Spleen (tissue), 11 donors: ENCODE data around the gene CT47A1. TPM values are rescaled to one million over a fixed set of nuclear protein-coding genes. Genes with fewer than 3 reads are reported as not detected.
"Not testable (repeated sequence)": the region's sequence is repeated elsewhere in the genome, so short reads cannot be mapped to it uniquely, and the experiment has no call there.

Experiments
- DNase-seq: peaks from one replicate; pipeline ENCODE4 v3.0.0-alpha.2; 2020
- H3K27ac ChIP-seq, 8 donors: fragments of 200-600 bp; sonication (generic) in 7 of 8; 1 replicate in 4 of 8; 2 replicates in 4 of 8; pipeline versions ENCODE4 v1.5.0 to v1.8.0; 2016 to 2021; ENCODE audit warnings: inconsistent platforms in 4 of 8, mild to moderate bottlenecking in 4 of 8, moderate library complexity in 1 of 8
- H3K27me3 ChIP-seq, 7 donors: fragments of 200-600 bp; sonication (generic) in 6 of 7; replicated peaks in 1 of 7; 1 replicate in 4 of 7; 2 replicates in 3 of 7; pipeline versions ENCODE4 v1.5.0 to v1.8.0; 2016 to 2021; ENCODE audit warnings: inconsistent platforms in 3 of 7, mild to moderate bottlenecking in 1 of 7
- H3K36me3 ChIP-seq, 6 donors: fragments of 200-600 bp; sonication (generic) in 5 of 6; 1 replicate in 4 of 6; 2 replicates in 2 of 6; pipeline versions ENCODE4 v1.5.0 to v1.8.0; 2016 to 2021; ENCODE audit warnings: inconsistent platforms in 2 of 6
- H3K4me1 ChIP-seq, 6 donors: fragments of 200-600 bp; sonication (generic) in 5 of 6; 1 replicate in 3 of 6; 2 replicates in 3 of 6; pipeline versions ENCODE4 v1.5.0 to v1.8.0; 2016 to 2021; ENCODE audit warnings: inconsistent platforms in 3 of 6
- H3K4me3 ChIP-seq, 8 donors: fragments of 200-600 bp; sonication (generic) in 7 of 8; 1 replicate in 4 of 8; 2 replicates in 4 of 8; pipeline versions ENCODE4 v1.5.0 to v1.8.0; 2016 to 2021; ENCODE audit warnings: inconsistent platforms in 4 of 8, mild to moderate bottlenecking in 4 of 8, moderate library complexity in 2 of 8
- H3K9me3 ChIP-seq, 8 donors: fragments of 200-600 bp; sonication (generic) in 7 of 8; 1 replicate in 4 of 8; 2 replicates in 4 of 8; pipeline versions ENCODE4 v1.5.0 to v1.8.0; 2016 to 2021; ENCODE audit warnings: inconsistent platforms in 4 of 8
- CTCF ChIP-seq, 11 experiments: fragments of 200-600 bp in 7 of 11; fragments of 450-650 bp in 4 of 11; sonication (generic) in 4 of 11; IDR thresholded peaks in 8 of 11; conservative IDR thresholded peaks in 3 of 11; 1 replicate in 7 of 11; 2 replicates in 4 of 11; pipeline versions ENCODE4 v1.4.0 to v1.8.0; 2016 to 2021; ENCODE audit warnings: antibody characterized with exemption in 11 of 11, inconsistent platforms in 4 of 11, mild to moderate bottlenecking in 1 of 11
- POLR2A ChIP-seq, 3 donors: fragments of 450-650 bp; IDR thresholded peaks; one replicate each; pipeline ENCODE4 v1.5.1; 2017; ENCODE audit warnings: antibody characterized with exemption in 3 of 3, mild to moderate bottlenecking in 1 of 3
- POLR2AphosphoS5 ChIP-seq, 3 donors: sonication (generic); formaldehyde crosslinking; IDR thresholded peaks; one replicate each; pipeline ENCODE4 v1.5.1; 2017; ENCODE audit warnings: antibody characterized with exemption in 3 of 3
- WGBS, 5 donors: extraction: QIAGEN DNeasy Blood & Tissue Kit in 3 of 5; methylation state at CpG; one replicate each; pipeline versions ENCODE4 v1.1.5 to v1.1.7; 2013 to 2018; 5-methylcytosine and 5-hydroxymethylcytosine counted together
- intact Hi-C: fragments of 100-400 bp; cut with DNase I; formaldehyde crosslinking; loops from one replicate; pipeline ENCODE4 v1.15.0; 2023; ENCODE audit warnings: low total_unique reads
- polyA plus RNA-seq, 3 donors: library from polyadenylated mRNA; stranded (reverse); fragments of 200-250 nt; gene quantifications; one replicate each; pipeline ENCODE4 v1.2.1, GENCODE V29; 2013
- small RNA-seq, 4 donors: library from RNA; depleted of rRNA; stranded (forward); fragments of <200 nt; gene quantifications; one replicate each; pipeline ENCODE3, GENCODE V24; 2016
- total RNA-seq, 7 donors: library from RNA; depleted of rRNA in 3 of 7; stranded (reverse); fragments of >200 nt in 3 of 7; fragmentation: NEBNext Ultra II Directional in 4 of 7; extraction: Animal tissue kit (Norgen Biotek cat#: 25700) in 4 of 7; gene quantifications; one replicate each; pipeline versions ENCODE4 v1.1.0 to v1.2.1, GENCODE V29; 2016 to 2021
- donor health status: healthy with polysubstance abuse.
- donor health status: DM: no; HTN: no; CAD: no; lungs with moderate emphysema.
- donor health status: DM: no; HTN: no; CAD: no.
- donor health status: Bipolar disorder and iron deficiency.
- donor health status: healthy.
- donor health status: DM: no; HTN: no; CAD: no.
- donor health status: DM: yes; HTN: yes; CAD: no.

CT47A1 gene
- total and polyA plus RNA-seq, 10 donors: not detected

- no peaks in the 10 kb centered on the region for H3K36me3 ChIP-seq
- intact Hi-C loops: no loop called here
- peaks cover 0 to 6% (median 0%) of the 10 kb centered on the region in 8 donors for H3K9me3 ChIP-seq
- H3K27me3 ChIP-seq: no peaks in the 10 kb centered on the region
- DNase-seq: no peak
- no peak overlapping the region for H3K4me3 ChIP-seq
- H3K27ac ChIP-seq: no peak overlapping the region
- WGBS, 5 donors: 72 to 100% (median 82%) methylated on average over 1 of the region's 1 CpG
- no peaks in the 10 kb centered on the region for H3K4me1 ChIP-seq
- TF ChIP-seq POLR2AphosphoS5 (IDR thresholded peaks at IDR 0.05) (no peak), CTCF (IDR thresholded peaks at IDR 0.05 in 8 of 11, conservative IDR thresholded peaks at IDR 0.05 in 3 of 11) (no peak), POLR2A (IDR thresholded peaks at IDR 0.05) (no peak)
Measured at GRCh38 chrX:121008920-121009319, 23.4 kb upstream of the CT47A1 start.

- H3K4me1 ChIP-seq: no peaks in the 10 kb centered on the region
- WGBS, 5 donors: 54 to 78% (median 67%) methylated on average over 4 of the region's 4 CpGs
- H3K27me3 ChIP-seq: no peaks in the 10 kb centered on the region
- no peaks in the 10 kb centered on the region for H3K9me3 ChIP-seq
- TF ChIP-seq CTCF (IDR thresholded peaks at IDR 0.05 in 8 of 11, conservative IDR thresholded peaks at IDR 0.05 in 3 of 11) (no peak), POLR2A (IDR thresholded peaks at IDR 0.05) (no peak), POLR2AphosphoS5 (IDR thresholded peaks at IDR 0.05) (no peak)
- H3K36me3 ChIP-seq: no peaks in the 10 kb centered on the region
- no peak overlapping the region for H3K4me3 ChIP-seq
- no peak overlapping the region for H3K27ac ChIP-seq
- DNase-seq: no peak
- intact Hi-C loops: no loop called here
Measured at GRCh38 chrX:121000589-121000988, 15.0 kb upstream of the CT47A1 start.

- WGBS, 5 donors: 71 to 80% (median 76%) methylated on average over 3 of the region's 3 CpGs
- intact Hi-C loops: no loop called here
- DNase-seq: no peak
- Histone ChIP-seq H3K4me1 (no peaks in the 10 kb centered on the region), H3K27ac (no peak overlapping the region), H3K36me3 (no peaks in the 10 kb centered on the region), H3K4me3 (no peak overlapping the region), H3K27me3 (no peaks in the 10 kb centered on the region), H3K9me3 (no peaks in the 10 kb centered on the region)
- TF ChIP-seq POLR2AphosphoS5 (IDR thresholded peaks at IDR 0.05) (no peak), CTCF (IDR thresholded peaks at IDR 0.05 in 8 of 11, conservative IDR thresholded peaks at IDR 0.05 in 3 of 11) (no peak), POLR2A (IDR thresholded peaks at IDR 0.05) (no peak)
Measured at GRCh38 chrX:120999413-120999812, 13.9 kb upstream of the CT47A1 start.

GRCh38 chrX:120956500-120956899 is 29.1 kb downstream of the CT47A1 start, which contains the start of gene CT47A7:
Gene CT47A7, minus strand, starts transcription at chrX:120956600. Its CDS starts 255 bp downstream, at chrX:120956345.
- H3K9me3 ChIP-seq, H3K4me3 ChIP-seq, H3K4me1 ChIP-seq, H3K27ac ChIP-seq, intact Hi-C loops, H3K36me3 ChIP-seq, H3K27me3 ChIP-seq, DNase-seq: not testable (repeated sequence)
- WGBS, 5 donors: no CpG with 5 or more reads among the region's 7 CpGs

Small RNA genes within 50 kb of the gene (small RNA-seq; reads per million reads assigned to genes)
- gene AL670379.1 (0 reads per million in 4 donors), gene AL670379.10 (0 reads per million in 4 donors), gene AL670379.11 (0 reads per million in 4 donors), gene AL670379.12 (0 reads per million in 4 donors), gene AL670379.2 (0 reads per million in 4 donors), gene AL670379.3 (0 reads per million in 4 donors), gene AL670379.4 (0 reads per million in 4 donors), gene AL670379.5 (0 reads per million in 4 donors), gene AL670379.6 (0 reads per million in 4 donors), gene AL670379.7 (0 reads per million in 4 donors), gene AL670379.8 (0 reads per million in 4 donors), gene AL670379.9 (0 reads per million in 4 donors)

Other genes with a start within 250 kb of the CT47A1 start
- gene CT47B1, start 109.9 kb downstream of the CT47A1 start, total RNA-seq: not detected
- gene CT47B1, start 109.9 kb downstream of the CT47A1 start, polyA plus RNA-seq: not detected
- not detected for gene CT47A11, start 48.6 kb downstream of the CT47A1 start, total RNA-seq
- not detected for gene CT47A11, start 48.6 kb downstream of the CT47A1 start, polyA plus RNA-seq
- not detected for gene CT47A10, start 43.7 kb downstream of the CT47A1 start, total RNA-seq
- gene CT47A10, start 43.7 kb downstream of the CT47A1 start, polyA plus RNA-seq: not detected
- not detected for gene CT47A9, start 38.9 kb downstream of the CT47A1 start, total RNA-seq
- gene CT47A9, start 38.9 kb downstream of the CT47A1 start, polyA plus RNA-seq: not detected
- gene CT47A8, start 34.0 kb downstream of the CT47A1 start, total RNA-seq: not detected
- gene CT47A8, start 34.0 kb downstream of the CT47A1 start, polyA plus RNA-seq: not detected
- not detected for gene CT47A7, start 29.2 kb downstream of the CT47A1 start, total RNA-seq
- gene CT47A7, start 29.2 kb downstream of the CT47A1 start, polyA plus RNA-seq: not detected
- not detected for gene CT47A6, start 24.3 kb downstream of the CT47A1 start, total RNA-seq
- not detected for gene CT47A6, start 24.3 kb downstream of the CT47A1 start, polyA plus RNA-seq
- not detected for gene CT47A5, start 19.4 kb downstream of the CT47A1 start, total RNA-seq
- not detected for gene CT47A5, start 19.4 kb downstream of the CT47A1 start, polyA plus RNA-seq
- not detected for gene CT47A4, start 14.6 kb downstream of the CT47A1 start, total RNA-seq
- not detected for gene CT47A4, start 14.6 kb downstream of the CT47A1 start, polyA plus RNA-seq
- gene CT47A3, start 9.7 kb downstream of the CT47A1 start, total RNA-seq: not detected
- gene CT47A3, start 9.7 kb downstream of the CT47A1 start, polyA plus RNA-seq: not detected
- not detected for gene CT47A2, start 4.8 kb downstream of the CT47A1 start, total RNA-seq
- gene CT47A2, start 4.8 kb downstream of the CT47A1 start, polyA plus RNA-seq: not detected
- 1 to 10 TPM in 3 of 7 donors, under 1 TPM in 3, not detected in 1; 0.17 to 1.4 (median 0.74) TPM for gene GLUD2, start 61.9 kb upstream of the CT47A1 start, total RNA-seq
- gene GLUD2, start 61.9 kb upstream of the CT47A1 start, polyA plus RNA-seq: under 1 TPM; 0.10 to 0.18 (median 0.13) TPM